Measurements from ENCODE around the gene LILRA2. TPM values are rescaled to one million over a fixed set of nuclear protein-coding genes. Genes with fewer than 3 reads are reported as not detected.
"Not testable (repeated sequence)": the region's sequence is repeated elsewhere in the genome, so short reads cannot be mapped to it uniquely, and the experiment has no call there.

Gene LILRA2
- total RNA-seq, 1 experiment from 2014 or later, result not detected

DNA sequence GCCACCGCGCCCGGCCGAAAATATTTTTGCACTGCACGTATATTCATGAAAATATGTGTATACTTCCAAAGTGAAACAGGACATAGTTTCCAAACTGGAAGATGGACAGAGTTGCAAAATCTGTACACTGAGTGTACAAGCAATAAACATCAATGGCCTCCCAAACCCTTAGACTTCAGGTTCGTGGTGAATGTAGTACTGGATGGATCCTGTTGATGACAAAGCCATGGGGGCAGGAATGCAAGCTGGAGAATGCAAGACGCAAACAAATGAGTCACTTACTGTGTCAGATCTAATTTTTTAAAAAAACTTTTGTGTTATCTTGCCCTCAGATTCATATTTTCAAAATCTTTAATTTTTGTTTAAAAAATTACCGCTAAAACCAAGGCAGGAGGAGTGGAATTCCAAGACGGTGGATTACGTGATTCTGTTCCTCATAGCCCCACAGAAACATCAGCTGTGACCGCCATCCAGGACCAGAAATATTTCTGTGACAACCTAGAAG, 12.7 kb upstream of the LILRA2 start:
- in situ Hi-C loops (cut with HindIII; ENCODE audit: low sequenced_read_pairs), result no loop called here
- no peak for DNase-seq (ENCODE audit: low spot score)

DNA sequence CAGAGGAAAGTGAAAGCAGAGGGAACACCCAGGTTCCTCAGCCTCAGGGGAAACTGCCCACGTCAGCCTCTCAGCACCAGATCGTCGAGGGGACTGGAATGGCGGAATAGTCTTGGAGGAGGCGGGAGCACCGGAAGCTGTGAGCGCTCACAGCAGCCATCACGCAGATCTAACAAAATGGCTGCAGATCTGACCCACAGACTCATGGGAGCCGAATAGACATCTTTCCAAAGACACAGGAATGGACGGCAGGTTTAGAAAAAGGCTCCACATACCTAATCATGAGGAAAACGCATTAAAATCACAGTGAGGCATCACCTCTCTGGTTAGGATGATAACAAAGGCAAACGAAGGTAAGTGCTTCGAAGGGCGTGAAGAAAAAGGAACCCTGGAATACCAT, 11.8 kb upstream of the LILRA2 start:
- in situ Hi-C loops (cut with HindIII; ENCODE audit: low sequenced_read_pairs), result no loop called here

DNA sequence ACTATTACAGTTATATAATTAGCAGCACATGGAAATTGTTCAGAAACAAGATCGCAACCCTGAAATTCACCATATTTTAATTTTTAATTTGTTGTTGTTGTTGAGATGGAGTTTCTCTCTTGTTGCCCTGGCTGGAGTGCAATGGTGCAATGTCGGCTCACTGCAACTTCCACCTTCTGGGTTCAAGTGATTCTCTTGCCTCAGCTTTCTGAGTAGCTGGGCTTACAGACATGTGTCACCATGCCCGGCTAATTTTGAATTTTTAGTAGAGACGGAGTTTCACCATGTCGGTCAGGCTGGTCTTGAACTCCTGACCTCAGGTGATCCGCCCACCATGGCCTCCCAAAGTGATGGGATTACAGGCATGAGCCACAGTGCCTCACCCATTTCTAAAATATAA, 10.4 kb upstream of the LILRA2 start:
- DNase-seq (ENCODE audit: low spot score); in situ Hi-C loops (cut with HindIII; ENCODE audit: low sequenced_read_pairs): not testable (repeated sequence)

More for the DNA sequence above, 11.8 kb upstream of the LILRA2 start:
- DNase-seq (ENCODE audit: low spot score), result no peak

DNA sequence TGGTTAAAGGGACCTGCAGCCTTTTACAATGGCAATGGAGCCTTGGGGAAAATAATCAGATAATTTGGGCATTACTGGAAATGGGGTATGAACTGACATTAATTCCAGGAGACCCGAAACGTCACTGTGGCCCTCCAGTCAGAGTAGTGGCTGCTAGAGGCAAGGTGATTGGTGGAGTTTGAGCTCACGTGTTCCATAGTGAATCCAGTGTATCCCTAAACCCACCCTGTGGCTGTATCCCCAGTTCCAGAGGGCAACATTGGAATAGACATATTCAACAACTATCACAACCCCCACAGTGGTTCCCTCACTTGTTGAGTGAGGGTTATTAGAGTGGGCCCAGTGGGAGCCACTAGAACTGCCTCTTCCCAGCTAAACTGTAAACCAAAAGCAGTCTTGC, 3.3 kb upstream of the LILRA2 start:
- no peak for DNase-seq (ENCODE audit: low spot score)
- in situ Hi-C loops (cut with HindIII; ENCODE audit: low sequenced_read_pairs), result no loop called here

DNA sequence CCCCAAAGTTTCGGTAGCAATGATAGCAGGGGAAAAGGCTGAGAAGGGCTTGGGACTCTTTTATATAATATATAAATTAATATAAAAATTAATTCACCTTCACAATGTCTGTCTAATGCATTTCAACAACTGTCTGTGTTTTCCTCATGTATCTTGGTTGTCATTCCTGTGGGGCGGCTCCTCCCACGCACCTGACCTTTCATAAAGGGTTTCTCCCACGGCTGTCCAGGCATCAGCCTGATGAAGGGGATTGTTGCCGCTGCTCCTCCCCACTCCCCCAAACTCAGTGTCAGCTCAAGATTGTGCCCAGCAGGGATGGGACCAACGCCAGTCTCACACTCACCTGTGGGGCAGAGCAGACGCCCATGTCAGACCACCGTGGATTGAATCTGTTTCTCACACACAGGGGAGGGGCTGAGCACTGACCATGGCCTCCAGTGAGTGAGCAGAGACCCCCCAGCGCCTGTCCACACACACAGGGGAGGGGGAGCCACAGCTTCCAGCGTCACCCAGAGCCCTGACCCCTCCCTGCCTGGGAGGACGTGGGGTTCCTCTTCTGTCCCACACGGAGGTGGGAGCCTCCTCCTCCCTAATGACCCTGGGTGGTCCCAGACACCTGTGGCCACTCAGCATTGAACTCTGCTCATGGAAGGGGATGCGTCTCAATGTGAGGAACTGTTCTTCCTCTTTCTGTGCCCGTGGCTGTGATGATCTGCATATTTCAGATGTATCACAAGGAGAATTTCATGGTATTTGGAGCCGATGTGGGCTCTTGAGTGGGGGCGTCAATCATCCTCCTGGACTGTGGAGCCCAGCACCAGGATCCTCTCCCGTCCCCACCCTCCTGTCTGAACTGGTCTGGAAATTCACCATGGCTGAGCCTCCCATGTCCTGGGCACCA, 1.6 kb upstream of the LILRA2 start:
- in situ Hi-C loops (cut with HindIII; ENCODE audit: low sequenced_read_pairs); DNase-seq (ENCODE audit: low spot score): not testable (repeated sequence)

DNA sequence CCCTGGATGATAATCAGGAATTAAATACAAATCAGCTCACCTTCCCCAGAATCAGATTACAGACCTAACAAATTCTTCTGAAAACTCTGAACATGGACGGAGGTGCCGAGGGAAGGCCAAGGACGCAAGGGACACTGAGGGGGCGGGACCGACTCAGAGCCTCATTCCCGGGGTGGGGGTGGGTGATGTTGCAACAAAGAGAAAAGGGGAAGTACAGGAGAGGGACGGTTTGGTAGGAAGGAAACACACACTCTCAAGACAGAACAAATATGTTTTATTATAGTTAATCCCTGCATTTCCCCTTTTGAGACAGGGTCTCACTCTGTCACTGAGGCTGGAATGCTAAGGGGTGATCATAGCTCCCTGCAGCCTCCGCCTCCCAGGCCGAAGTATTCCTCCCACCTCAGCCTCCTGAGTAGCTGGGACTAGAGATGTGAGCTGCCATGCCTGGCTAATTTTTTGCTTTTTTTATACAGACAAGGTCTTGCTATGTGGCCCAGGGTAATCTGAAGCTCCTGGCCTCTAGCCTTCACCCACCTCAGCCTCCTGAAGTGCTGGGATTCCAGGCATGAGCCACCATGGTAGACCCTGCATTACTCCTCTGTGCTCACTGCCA, 786 bp upstream of the LILRA2 start:
- in situ Hi-C loops (cut with HindIII; ENCODE audit: low sequenced_read_pairs), result no loop called here
- no peak for DNase-seq (ENCODE audit: low spot score)

DNA sequence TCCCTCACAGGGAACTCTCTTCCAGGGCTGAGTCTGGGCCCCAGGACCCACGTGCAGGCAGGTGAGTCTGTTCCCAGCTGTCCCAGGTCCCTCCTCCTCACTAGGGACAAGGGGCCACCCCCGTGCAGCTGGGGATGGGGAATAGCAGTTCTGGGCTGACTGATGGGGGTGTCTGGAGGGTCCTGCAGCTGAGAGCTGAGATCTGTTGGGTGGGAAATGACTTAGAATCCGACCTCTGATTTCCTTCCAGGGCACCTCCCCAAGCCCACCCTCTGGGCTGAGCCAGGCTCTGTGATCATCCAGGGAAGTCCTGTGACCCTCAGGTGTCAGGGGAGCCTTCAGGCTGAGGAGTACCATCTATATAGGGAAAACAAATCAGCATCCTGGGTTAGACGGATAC, 461 bp downstream of the LILRA2 start:
- in situ Hi-C loops (cut with HindIII; ENCODE audit: low sequenced_read_pairs), result no loop called here
- no peak for DNase-seq (ENCODE audit: low spot score)

DNA sequence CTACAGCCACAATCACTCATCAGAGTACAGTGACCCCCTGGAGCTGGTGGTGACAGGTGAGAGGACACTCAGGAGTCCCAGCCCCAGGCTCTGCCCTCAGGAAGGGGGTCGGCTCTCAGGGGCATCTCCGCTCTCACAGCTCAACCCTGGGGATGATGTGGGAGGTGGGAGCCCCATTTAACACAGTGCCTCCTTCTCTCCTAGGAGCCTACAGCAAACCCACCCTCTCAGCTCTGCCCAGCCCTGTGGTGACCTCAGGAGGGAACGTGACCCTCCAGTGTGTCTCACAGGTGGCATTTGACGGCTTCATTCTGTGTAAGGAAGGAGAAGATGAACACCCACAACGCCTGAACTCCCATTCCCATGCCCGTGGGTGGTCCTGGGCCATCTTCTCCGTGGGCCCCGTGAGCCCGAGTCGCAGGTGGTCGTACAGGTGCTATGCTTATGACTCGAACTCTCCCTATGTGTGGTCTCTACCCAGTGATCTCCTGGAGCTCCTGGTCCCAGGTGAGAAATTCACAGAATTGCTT, 1.0 kb downstream of the LILRA2 start:
- no peak for DNase-seq (ENCODE audit: low spot score)
- in situ Hi-C loops (cut with HindIII; ENCODE audit: low sequenced_read_pairs), result no loop called here

DNA sequence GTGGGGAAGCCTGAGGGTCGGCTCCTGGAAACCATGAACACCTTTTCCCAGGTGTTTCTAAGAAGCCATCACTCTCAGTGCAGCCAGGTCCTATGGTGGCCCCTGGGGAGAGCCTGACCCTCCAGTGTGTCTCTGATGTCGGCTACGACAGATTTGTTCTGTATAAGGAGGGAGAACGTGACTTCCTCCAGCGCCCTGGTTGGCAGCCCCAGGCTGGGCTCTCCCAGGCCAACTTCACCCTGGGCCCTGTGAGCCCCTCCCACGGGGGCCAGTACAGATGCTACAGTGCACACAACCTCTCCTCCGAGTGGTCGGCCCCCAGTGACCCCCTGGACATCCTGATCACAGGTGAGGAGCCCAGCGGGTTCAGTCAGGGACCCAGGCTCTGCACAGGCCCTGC, 1.6 kb downstream of the LILRA2 start:
- in situ Hi-C loops (cut with HindIII; ENCODE audit: low sequenced_read_pairs); DNase-seq (ENCODE audit: low spot score): not testable (repeated sequence)

DNA sequence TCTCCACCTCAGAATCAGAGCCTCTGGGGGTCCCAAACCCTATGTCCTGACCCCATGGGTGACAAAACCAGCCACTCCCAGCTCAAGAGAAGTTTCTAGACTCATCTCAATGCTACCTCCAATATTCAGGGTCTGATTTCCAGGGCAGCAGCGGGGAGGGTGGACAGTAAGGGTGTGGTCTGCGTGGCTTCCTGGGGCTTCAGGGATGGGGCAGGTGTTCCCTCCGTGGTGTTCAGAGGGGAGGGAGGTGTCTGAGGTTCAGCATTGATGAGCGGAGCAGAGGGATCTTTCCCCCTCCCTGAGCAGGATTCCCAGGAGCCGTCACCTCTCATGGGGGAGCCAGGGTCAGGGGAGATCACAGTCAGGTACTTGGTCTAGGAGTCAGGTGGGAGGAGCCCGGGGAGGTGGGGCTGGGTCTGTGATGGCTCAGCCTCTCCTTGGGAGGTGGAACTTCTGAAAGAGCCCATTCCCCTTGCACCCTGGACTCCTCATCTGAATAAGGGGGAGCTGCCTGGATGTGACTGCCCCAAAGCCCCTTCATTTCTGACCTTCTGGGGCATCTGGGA, 2.9 kb downstream of the LILRA2 start:
- in situ Hi-C loops (cut with HindIII; ENCODE audit: low sequenced_read_pairs), result no loop called here
- DNase-seq (ENCODE audit: low spot score), result no peak

DNA sequence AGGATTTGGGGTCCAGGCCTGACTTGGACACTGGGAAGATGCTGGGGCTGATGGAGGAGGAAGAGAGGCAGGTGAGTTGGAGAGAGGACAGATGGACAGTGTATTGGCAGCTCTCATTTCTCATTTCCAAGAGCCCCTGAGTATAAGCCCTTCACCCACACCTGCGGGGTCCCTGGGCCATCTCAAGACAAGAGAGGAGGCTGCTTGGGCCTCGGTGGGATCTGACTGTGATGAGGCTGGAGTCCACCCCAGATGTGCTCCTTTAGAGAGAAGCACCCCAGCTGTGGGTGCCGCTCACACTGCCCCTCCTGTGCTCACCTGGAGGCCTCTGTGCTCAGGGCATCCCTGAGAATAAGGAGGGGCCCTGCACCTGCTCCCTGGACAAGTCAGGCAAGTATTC, 3.7 kb downstream of the LILRA2 start:
- in situ Hi-C loops (cut with HindIII; ENCODE audit: low sequenced_read_pairs), result no loop called here
- DNase-seq (ENCODE audit: low spot score), result no peak

DNA sequence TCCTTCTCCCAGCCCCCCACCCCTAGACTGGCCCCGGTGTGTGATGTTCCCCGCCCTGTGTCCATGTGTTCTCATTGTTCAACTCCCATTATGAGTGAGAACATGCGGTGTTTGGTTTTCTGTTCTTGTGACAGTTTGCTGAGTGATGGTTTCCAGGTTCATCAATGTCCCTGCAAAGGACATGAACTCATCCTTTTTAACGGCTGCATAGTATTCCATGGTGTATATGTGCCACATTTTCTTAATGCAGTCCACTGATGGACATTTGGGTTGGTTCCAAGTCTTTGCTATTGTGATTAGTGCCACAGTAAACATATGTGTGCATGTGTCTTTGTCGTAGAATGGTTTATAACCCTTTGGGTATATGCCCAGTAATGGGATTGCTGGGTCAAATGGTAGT, 4.7 kb downstream of the LILRA2 start:
- DNase-seq (ENCODE audit: low spot score); in situ Hi-C loops (cut with HindIII; ENCODE audit: low sequenced_read_pairs): not testable (repeated sequence)

DNA sequence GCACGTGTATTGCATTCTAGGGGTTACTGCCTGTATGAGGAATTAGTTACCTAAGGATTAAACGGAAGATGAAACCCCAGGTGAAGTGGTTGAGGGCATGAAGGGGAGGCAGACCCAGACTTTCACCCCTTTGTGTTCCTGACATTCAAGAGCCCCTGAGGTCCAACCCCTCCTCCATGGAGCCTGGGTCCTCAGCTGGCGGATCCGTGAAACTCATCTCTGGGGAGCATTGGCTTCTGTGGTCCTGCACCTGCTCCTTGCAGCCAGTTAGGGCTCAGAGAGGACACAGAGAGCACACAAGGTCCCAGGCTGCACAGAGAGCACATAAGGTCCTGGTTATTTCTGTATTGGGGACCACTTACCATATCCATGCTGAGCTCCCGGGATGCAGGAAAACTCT, 12.8 kb downstream of the LILRA2 start:
- in situ Hi-C loops (cut with HindIII; ENCODE audit: low sequenced_read_pairs), result no loop called here
- DNase-seq (ENCODE audit: low spot score), result no peak

DNA sequence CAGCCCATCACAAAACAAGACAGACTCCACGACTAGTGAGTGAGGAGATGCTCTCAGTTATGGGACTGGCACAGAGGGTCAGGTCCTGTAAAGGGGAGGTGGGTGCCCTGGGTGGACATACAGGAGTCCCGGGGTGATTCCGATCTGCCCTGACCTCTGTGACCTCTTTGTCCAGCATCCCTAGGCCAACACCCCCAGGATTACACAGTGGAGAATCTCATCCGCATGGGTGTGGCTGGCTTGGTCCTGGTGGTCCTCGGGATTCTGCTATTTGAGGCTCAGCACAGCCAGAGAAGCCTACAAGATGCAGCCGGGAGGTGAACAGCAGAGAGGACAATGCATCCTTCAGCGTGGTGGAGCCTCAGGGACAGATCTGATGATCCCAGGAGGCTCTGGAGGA, 13.4 kb downstream of the LILRA2 start:
- in situ Hi-C loops (cut with HindIII; ENCODE audit: low sequenced_read_pairs), result no loop called here

DNA sequence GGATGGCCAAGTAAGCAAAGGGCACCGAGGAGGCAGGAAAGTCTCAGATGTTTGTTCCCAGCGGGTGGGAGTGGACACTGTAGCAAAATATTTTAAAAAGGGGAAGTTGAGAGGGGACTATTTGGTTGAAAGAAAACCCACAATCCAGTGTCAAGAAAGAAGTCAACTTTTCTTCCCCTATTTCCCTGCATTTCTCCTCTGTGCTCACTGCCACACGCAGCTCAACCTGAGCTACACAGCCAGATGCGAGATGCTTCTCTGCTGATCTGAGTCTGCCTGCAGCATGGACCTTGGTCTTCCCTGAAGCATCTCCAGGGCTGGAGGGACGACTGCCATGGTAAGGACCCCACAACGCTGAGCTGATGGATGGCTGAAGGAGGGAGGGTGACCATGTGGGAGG, 19.9 kb downstream of the LILRA2 start, which contains the start of gene LILRA1:
Gene LILRA1, plus strand, starts transcription at position 188 of the 400 bp plus-strand sequence. CDS start 613 bp downstream, outside the sequence.
- DNase-seq (ENCODE audit: low spot score); in situ Hi-C loops (cut with HindIII; ENCODE audit: low sequenced_read_pairs): not testable (repeated sequence)

More for the DNA sequence above, 13.4 kb downstream of the LILRA2 start:
- DNase-seq (ENCODE audit: low spot score), result no peak

DNA sequence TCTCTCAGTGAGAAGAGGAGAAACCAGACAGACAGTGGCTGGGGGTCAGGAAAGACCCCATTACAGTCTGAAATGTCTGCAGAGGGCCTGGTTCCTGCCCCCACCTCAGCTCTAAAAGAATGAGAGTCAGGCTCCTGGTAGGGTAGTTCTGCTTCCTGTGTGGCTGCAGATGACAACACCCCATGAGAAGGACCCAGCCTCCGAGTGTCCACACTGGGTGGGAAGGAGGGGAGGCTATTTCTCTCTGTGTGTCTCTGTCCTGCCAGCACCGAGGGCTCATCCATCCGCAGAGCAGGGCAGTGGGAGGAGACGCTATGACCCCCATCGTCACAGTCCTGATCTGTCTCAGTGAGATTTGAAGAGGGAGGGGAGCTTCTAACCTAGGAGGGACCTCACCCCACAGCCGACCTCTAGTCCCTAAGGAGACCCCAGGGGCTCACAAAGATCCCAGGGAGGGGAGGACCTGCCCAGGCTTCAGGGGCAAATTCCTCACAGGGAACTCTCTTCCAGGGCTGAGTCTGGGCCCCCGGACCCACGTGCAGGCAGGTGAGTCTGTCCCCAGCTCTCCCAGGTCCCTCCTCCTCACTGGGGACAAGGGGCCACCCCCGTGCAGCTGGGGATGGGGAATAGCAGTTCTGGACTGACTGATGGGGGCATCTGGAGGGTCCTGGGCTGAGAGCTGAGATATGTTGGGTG, 20.5 kb downstream of the LILRA2 start:
- DNase-seq (ENCODE audit: low spot score); in situ Hi-C loops (cut with HindIII; ENCODE audit: low sequenced_read_pairs): not testable (repeated sequence)

DNA sequence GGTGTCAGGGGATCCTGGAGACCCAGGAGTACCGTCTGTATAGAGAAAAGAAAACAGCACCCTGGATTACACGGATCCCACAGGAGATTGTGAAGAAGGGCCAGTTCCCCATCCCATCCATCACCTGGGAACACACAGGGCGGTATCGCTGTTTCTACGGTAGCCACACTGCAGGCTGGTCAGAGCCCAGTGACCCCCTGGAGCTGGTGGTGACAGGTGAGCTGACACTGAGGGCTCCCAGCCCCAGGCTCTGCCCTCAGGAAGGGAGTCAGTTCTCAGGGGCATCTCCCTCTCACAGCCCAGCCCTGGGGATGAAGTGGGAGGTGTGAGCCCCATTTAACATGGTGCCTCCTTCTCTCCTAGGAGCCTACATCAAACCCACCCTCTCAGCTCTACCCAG, 21.1 kb downstream of the LILRA2 start:
- in situ Hi-C loops (cut with HindIII; ENCODE audit: low sequenced_read_pairs), result no loop called here

DNA sequence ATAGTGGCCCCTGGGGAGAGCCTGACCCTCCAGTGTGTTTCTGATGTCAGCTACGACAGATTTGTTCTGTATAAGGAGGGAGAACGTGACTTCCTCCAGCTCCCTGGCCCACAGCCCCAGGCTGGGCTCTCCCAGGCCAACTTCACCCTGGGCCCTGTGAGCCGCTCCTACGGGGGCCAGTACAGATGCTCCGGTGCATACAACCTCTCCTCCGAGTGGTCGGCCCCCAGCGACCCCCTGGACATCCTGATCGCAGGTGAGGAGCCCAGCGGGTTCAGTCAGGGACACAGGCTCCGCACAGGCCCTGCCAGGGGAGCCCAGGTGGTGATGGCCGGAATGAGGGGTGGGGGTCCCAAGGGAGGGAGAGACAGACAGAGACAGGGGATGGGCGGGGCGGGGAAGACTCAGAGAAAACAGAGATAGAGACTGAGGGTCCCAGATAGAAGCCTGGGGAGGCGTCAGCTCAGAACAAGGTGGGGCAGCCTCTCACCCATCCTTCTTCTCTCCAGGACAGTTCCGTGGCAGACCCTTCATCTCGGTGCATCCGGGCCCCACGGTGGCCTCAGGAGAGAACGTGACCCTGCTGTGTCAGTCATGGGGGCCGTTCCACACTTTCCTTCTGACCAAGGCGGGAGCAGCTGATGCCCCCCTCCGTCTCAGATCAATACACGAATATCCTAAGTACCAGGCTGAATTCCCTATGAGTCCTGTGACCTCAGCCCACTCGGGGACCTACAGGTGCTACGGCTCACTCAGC, 22.3 kb downstream of the LILRA2 start:
- DNase-seq (ENCODE audit: low spot score); in situ Hi-C loops (cut with HindIII; ENCODE audit: low sequenced_read_pairs): not testable (repeated sequence)

More for the DNA sequence above, 21.1 kb downstream of the LILRA2 start:
- no peak for DNase-seq (ENCODE audit: low spot score)

Measured in G401 (cell line).